Ovary (tissue), 3 donors: ENCODE results near the gene SCAND1.

ENCODE experiments used
- CTCF ChIP-seq, 3 donors: fragments of 450-650 bp in 2 of 3; fragments of 200-600 bp in 1 of 3; IDR thresholded peaks; one replicate each; pipeline versions ENCODE4 v1.5.1 to v1.8.0; 2016 to 2022; ENCODE audit warnings: antibody characterized with exemption in 3 of 3, mild to moderate bottlenecking in 1 of 3
- POLR2A ChIP-seq: fragments of 450-650 bp; IDR thresholded peaks from one replicate; pipeline ENCODE4 v1.6.1; 2017; ENCODE audit warnings: antibody characterized with exemption, mild to moderate bottlenecking, moderate library complexity
- donor health status: DM: no; HTN: no; CAD: no.

DNA sequence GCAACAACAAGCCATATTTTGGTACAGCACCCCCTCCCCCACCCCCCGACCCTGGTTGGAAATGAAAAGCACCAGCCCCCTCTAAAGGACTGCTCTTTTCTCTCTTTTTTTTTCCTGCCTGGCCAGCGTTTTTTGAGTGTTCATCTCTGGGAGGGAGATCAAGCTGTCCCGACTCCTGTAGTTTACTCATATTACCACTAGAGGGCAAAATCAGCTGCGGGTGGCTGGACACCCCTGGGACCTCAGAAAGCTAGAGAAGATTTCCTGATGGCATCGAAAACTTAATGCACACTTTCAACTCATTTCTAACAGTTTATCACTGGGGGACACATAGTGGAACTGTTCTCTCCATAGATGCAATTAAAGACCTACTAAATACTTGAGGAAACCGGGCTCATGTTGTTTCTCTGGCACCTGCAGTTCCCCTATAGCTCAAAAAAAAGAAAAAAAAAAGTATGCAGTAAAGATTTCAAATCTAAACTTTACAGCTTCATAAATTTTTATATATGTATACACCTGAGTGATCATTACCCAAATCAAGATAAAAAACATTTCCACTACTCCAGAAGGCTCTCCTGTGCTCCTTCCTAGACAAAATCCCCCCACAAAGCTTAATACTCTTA is 38.5 kb upstream of the SCAND1 start:
- TF ChIP-seq CTCF (IDR thresholded peaks at IDR 0.05) (peak; percentile 49 to 71 (median 55)), POLR2A (no peak)
